T-helper 2 cell treated with Interferon-gamma antibody and Interleukin-4, amounts not matched to agents 5 μg/mL and 100 μg/mL, for 36 hours (primary cell): Measurements from ENCODE around the gene TERT.

Experiments
- DNase-seq: peaks from one replicate; pipeline ENCODE4 v3.0.0; 2021; ENCODE audit warnings: low spot score
- H3K27ac Mint-ChIP-seq: one replicate; pipeline ENCODE4 v1.8.0; 2021; ENCODE audit warnings: mild to moderate bottlenecking, mixed read lengths
- H3K27me3 Mint-ChIP-seq: one replicate; pipeline ENCODE4 v1.8.0; 2021; ENCODE audit warnings: low read depth, mixed read lengths
- H3K36me3 Mint-ChIP-seq: one replicate; pipeline ENCODE4 v1.8.0; 2021; ENCODE audit warnings: low read depth, mixed read lengths
- H3K4me1 Mint-ChIP-seq: one replicate; pipeline ENCODE4 v1.8.0; 2021; ENCODE audit warnings: low read depth, mixed read lengths
- H3K4me3 Mint-ChIP-seq: one replicate; pipeline ENCODE4 v1.8.0; 2022; ENCODE audit warnings: mild to moderate bottlenecking, moderate library complexity, mixed read lengths
- H3K9me3 Mint-ChIP-seq: one replicate; pipeline ENCODE4 v1.8.0; 2021; ENCODE audit warnings: mixed read lengths

TERT gene

GRCh38 chr5:1251678-1252580 lies 42.9 kb downstream of the TERT start:
- H3K4me1 Mint-ChIP-seq = peaks cover 22% of the 10 kb centered on the region
- H3K27ac Mint-ChIP-seq = peak overlapping the region; percentile 22
- peaks cover 3% of the 10 kb centered on the region for H3K27me3 Mint-ChIP-seq
- no peak overlapping the region for H3K4me3 Mint-ChIP-seq
- no peaks in the 10 kb centered on the region for H3K36me3 Mint-ChIP-seq
- DNase-seq = no peak
- H3K9me3 Mint-ChIP-seq = no peaks in the 10 kb centered on the region

GRCh38 chr5:1249366-1250280 lies 45.2 kb downstream of the TERT start:
- Mint-ChIP-seq H3K27ac (no peak overlapping the region), H3K9me3 (no peaks in the 10 kb centered on the region), H3K27me3 (peaks cover 6% of the 10 kb centered on the region), H3K36me3 (no peaks in the 10 kb centered on the region), H3K4me3 (no peak overlapping the region), H3K4me1 (peaks cover 7% of the 10 kb centered on the region)
- no peak for DNase-seq

- Mint-ChIP-seq H3K27me3 (peaks cover 6% of the 10 kb centered on the region), H3K27ac (no peak overlapping the region), H3K9me3 (no peaks in the 10 kb centered on the region), H3K4me3 (no peak overlapping the region), H3K4me1 (peaks cover 3% of the 10 kb centered on the region), H3K36me3 (no peaks in the 10 kb centered on the region)
- DNase-seq = no peak
These were observed 47.1 kb downstream of the TERT start for GRCh38 chr5:1247811-1248210.

GRCh38 chr5:1246711-1247431 lies 48.0 kb downstream of the TERT start:
- Mint-ChIP-seq H3K4me3 (no peak overlapping the region), H3K9me3 (no peaks in the 10 kb centered on the region), H3K27ac (no peak overlapping the region), H3K36me3 (no peaks in the 10 kb centered on the region), H3K4me1 (no peaks in the 10 kb centered on the region), H3K27me3 (peaks cover 6% of the 10 kb centered on the region)
- no peak for DNase-seq

- no peaks in the 10 kb centered on the region for H3K9me3 Mint-ChIP-seq
- no peak for DNase-seq
- H3K4me1 Mint-ChIP-seq = no peaks in the 10 kb centered on the region
- no peak overlapping the region for H3K4me3 Mint-ChIP-seq
- no peaks in the 10 kb centered on the region for H3K36me3 Mint-ChIP-seq
- no peak overlapping the region for H3K27ac Mint-ChIP-seq
- peaks cover 6% of the 10 kb centered on the region for H3K27me3 Mint-ChIP-seq
These were observed 48.8 kb downstream of the TERT start for GRCh38 chr5:1245905-1246576.

GRCh38 chr5:1244976-1245375 lies 49.9 kb downstream of the TERT start:
- Mint-ChIP-seq H3K4me3 (no peak overlapping the region), H3K27me3 (peaks cover 6% of the 10 kb centered on the region), H3K9me3 (no peaks in the 10 kb centered on the region), H3K4me1 (no peaks in the 10 kb centered on the region), H3K27ac (no peak overlapping the region), H3K36me3 (no peaks in the 10 kb centered on the region)
- DNase-seq = no peak

- no peak for DNase-seq
- no peak overlapping the region for H3K4me3 Mint-ChIP-seq
- H3K36me3 Mint-ChIP-seq = no peaks in the 10 kb centered on the region
- H3K27me3 Mint-ChIP-seq = peaks cover 6% of the 10 kb centered on the region
- no peaks in the 10 kb centered on the region for H3K4me1 Mint-ChIP-seq
- no peak overlapping the region for H3K27ac Mint-ChIP-seq
- no peaks in the 10 kb centered on the region for H3K9me3 Mint-ChIP-seq
These were observed 50.6 kb downstream of the TERT start for GRCh38 chr5:1244255-1244654.

- no peaks in the 10 kb centered on the region for H3K4me1 Mint-ChIP-seq
- no peaks in the 10 kb centered on the region for H3K9me3 Mint-ChIP-seq
- DNase-seq = no peak
- peaks cover 6% of the 10 kb centered on the region for H3K27me3 Mint-ChIP-seq
- no peak overlapping the region for H3K4me3 Mint-ChIP-seq
- no peaks in the 10 kb centered on the region for H3K36me3 Mint-ChIP-seq
- H3K27ac Mint-ChIP-seq = no peak overlapping the region
These were observed 51.3 kb downstream of the TERT start for GRCh38 chr5:1243487-1244130.

GRCh38 chr5:1242733-1243486 lies 52.0 kb downstream of the TERT start:
- Mint-ChIP-seq H3K27me3 (peaks cover 6% of the 10 kb centered on the region), H3K4me1 (no peaks in the 10 kb centered on the region), H3K9me3 (no peaks in the 10 kb centered on the region), H3K4me3 (no peak overlapping the region), H3K27ac (no peak overlapping the region), H3K36me3 (no peaks in the 10 kb centered on the region)
- DNase-seq = no peak

GRCh38 chr5:1241509-1242080 lies 53.3 kb downstream of the TERT start:
- Mint-ChIP-seq H3K36me3 (no peaks in the 10 kb centered on the region), H3K27ac (no peak overlapping the region), H3K4me3 (no peak overlapping the region), H3K4me1 (no peaks in the 10 kb centered on the region), H3K9me3 (peaks cover 1% of the 10 kb centered on the region), H3K27me3 (no peaks in the 10 kb centered on the region)
- DNase-seq = no peak

- Mint-ChIP-seq H3K27me3 (no peaks in the 10 kb centered on the region), H3K27ac (no peak overlapping the region), H3K36me3 (no peaks in the 10 kb centered on the region), H3K9me3 (peaks cover 9% of the 10 kb centered on the region), H3K4me1 (no peaks in the 10 kb centered on the region), H3K4me3 (no peak overlapping the region)
- no peak for DNase-seq
These were observed 54.2 kb downstream of the TERT start for GRCh38 chr5:1240496-1241260.
